Gastrocnemius medialis (tissue), 4 donors: ENCODE measurements around the gene THRA. TPM values are rescaled to one million over a fixed set of nuclear protein-coding genes. Genes with fewer than 3 reads are reported as not detected.
A peak's percentile ranks its signal among the peaks of the same experiment; 100 is the strongest.

Source experiments
- ATAC-seq, 2 donors: fragments of 150-250 bp; one replicate each; pipeline ENCODE4 v1.9.1; 2016
- DNase-seq, 2 donors: peaks; one replicate each; pipeline ENCODE4 v3.0.0-alpha.2; 2019
- H3K27ac ChIP-seq, 4 donors: fragments of 200-600 bp; sonication (generic); 1 replicate in 1 of 4; 2 replicates in 3 of 4; pipeline ENCODE4 v1.5.1; 2016 to 2018; ENCODE audit warnings: mild to moderate bottlenecking in 2 of 4, moderate library complexity in 1 of 4
- H3K27me3 ChIP-seq, 3 donors: fragments of 200-600 bp; sonication (generic) in 2 of 3; 1 replicate in 1 of 3; 2 replicates in 2 of 3; pipeline versions ENCODE4 v1.5.1 to v1.6.0; 2016 to 2019; ENCODE audit warnings: mild to moderate bottlenecking in 1 of 3, moderate library complexity in 1 of 3
- H3K36me3 ChIP-seq, 2 donors: fragments of 200-600 bp; sonication (generic) in 1 of 2; one replicate each; pipeline ENCODE4 v1.5.1; 2017 to 2018
- H3K4me1 ChIP-seq, 2 donors: fragments of 200-600 bp; sonication (generic) in 1 of 2; one replicate each; pipeline ENCODE4 v1.5.1; 2016 to 2017; ENCODE audit warnings: mild to moderate bottlenecking in 2 of 2
- H3K4me3 ChIP-seq, 4 donors: fragments of 200-600 bp; sonication (generic) in 3 of 4; 1 replicate in 1 of 4; 2 replicates in 3 of 4; pipeline ENCODE4 v1.5.1; 2016 to 2019; ENCODE audit warnings: mild to moderate bottlenecking in 2 of 4
- H3K9me3 ChIP-seq, 3 donors: fragments of 200-600 bp; sonication (generic) in 2 of 3; 1 replicate in 1 of 3; 2 replicates in 2 of 3; pipeline ENCODE4 v1.5.1; 2016 to 2019
- CTCF ChIP-seq, 5 experiments: fragments of 450-650 bp in 3 of 5; fragments of 200-600 bp in 2 of 5; sonication (generic) in 2 of 5; IDR thresholded peaks in 4 of 5; conservative IDR thresholded peaks in 1 of 5; 1 replicate in 4 of 5; 2 replicates in 1 of 5; pipeline ENCODE4 v1.5.1; 2016 to 2019; ENCODE audit warnings: antibody characterized with exemption in 5 of 5, mild to moderate bottlenecking in 3 of 5, moderate library complexity in 3 of 5
- POLR2A ChIP-seq, 2 donors: fragments of 450-650 bp; IDR thresholded peaks; one replicate each; pipeline ENCODE4 v1.6.1; 2017; ENCODE audit warnings: antibody characterized with exemption in 2 of 2, mild to moderate bottlenecking in 2 of 2, moderate library complexity in 2 of 2
- in situ Hi-C, 4 donors: fragments of 200-750 bp; cut with MboI; loops; one replicate each; pipeline versions ENCODE4 v1.15.0 to v1.8.0; 2017; ENCODE audit warnings: low sequenced_read_pairs in 4 of 4
- intact Hi-C: fragments of 100-400 bp; cut with DNase I; formaldehyde crosslinking; loops from one replicate; pipeline ENCODE4 v1.15.1; 2023; ENCODE audit warnings: low total_unique reads
- total RNA-seq, 4 donors: library from RNA; depleted of rRNA; stranded (reverse); fragments of >200 nt; gene quantifications; one replicate each; pipeline versions ENCODE4 v1.1.0 to v1.2.3, GENCODE V29; 2016

THRA gene
- total RNA-seq, 4 donors from 2014 or later, result 42.2 to 71.6 (median 48.2) TPM

DNA sequence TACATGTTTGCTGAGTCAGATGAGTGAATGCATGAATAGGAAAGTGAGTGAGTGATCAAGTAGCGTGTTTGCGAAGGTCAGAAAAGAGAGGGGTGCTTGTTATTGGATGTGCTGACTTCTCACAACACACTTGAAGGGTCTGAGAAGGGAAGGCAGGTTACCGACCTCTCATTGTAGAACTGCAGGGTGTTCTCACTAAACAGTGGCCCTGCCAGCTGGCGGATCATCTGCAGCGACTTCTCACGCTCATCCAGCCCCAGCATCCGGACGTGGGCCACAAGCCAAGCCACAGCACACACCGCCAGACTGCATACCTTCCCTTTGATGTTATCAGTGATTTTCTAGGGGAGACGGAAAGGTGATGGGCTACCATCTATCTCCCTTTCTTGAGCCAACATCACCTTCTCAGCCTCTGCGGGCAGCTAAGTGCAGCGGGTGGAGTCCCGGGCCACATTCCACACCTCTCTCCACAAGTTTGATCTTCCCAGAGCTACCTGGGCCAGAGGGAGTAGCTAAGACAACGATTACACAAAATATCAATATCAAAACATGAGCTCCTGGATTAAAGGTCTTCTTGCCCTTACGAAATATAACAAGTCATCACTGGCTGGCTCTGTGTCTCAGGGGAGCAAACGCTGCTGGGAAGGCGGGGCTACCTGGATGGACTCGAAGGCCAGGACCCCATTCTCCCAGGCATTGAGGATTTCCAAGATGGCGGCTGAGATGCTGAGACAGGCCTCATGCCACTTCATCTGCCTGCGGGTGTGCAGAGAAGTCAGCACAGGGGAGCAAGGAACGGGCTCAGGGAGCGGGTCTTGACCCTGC lies 36.6 kb upstream of the THRA start:
- Histone ChIP-seq H3K27ac (peak overlapping the region; percentile 71 to 99 (median 94)), H3K4me1 (peaks cover 46 to 53% of the 10 kb centered on the region in 2 donors), H3K4me3 (no peak overlapping the region), H3K9me3 (no peaks in the 10 kb centered on the region), H3K27me3 (no peaks in the 10 kb centered on the region), H3K36me3 (peaks cover 0 to 63% of the 10 kb centered on the region in 2 donors)
- in situ Hi-C loops (loop anchor here in 1 of 4 donors (25.0 kb wide), 1 partner anchor 136 kb away; no protein-coding TSS in a partner anchor), intact Hi-C loops (no loop called here)
- TF ChIP-seq POLR2A (IDR thresholded peaks at IDR 0.05), result no peak
- no peak for TF ChIP-seq CTCF (IDR thresholded peaks at IDR 0.05 in 4 of 5, conservative IDR thresholded peaks at IDR 0.05 in 1 of 5)
- DNase-seq (no peak), ATAC-seq (no peak)

- peak overlapping the region; percentile 71 to 99 (median 94) for H3K27ac ChIP-seq
- H3K4me1 ChIP-seq, result peaks cover 46 to 53% of the 10 kb centered on the region in 2 donors
- no peaks in the 10 kb centered on the region for H3K27me3 ChIP-seq
- H3K36me3 ChIP-seq, result peaks cover 0 to 71% of the 10 kb centered on the region in 2 donors
- intact Hi-C loops, result loop anchor here (1.0 kb wide), 1 partner anchor 14 kb away; no protein-coding TSS in a partner anchor
- in situ Hi-C loops, result loop anchor here in 1 of 4 donors (25.0 kb wide), 1 partner anchor 135 kb away; no protein-coding TSS in a partner anchor
- peak; percentile 79 to 80 for ATAC-seq
- H3K9me3 ChIP-seq, result no peaks in the 10 kb centered on the region
- peak; percentile 93 to 98 (median 96) for TF ChIP-seq CTCF (IDR thresholded peaks at IDR 0.05 in 4 of 5, conservative IDR thresholded peaks at IDR 0.05 in 1 of 5)
- TF ChIP-seq POLR2A (IDR thresholded peaks at IDR 0.05), result no peak
- H3K4me3 ChIP-seq, result no peak overlapping the region
- DNase-seq, result peak; percentile 76 to 81
Measured at GRCh38 chr17:40026816-40027613, 35.8 kb upstream of the THRA start.

GRCh38 chr17:40027614-40028012 lies 35.2 kb upstream of the THRA start:
- ATAC-seq (no peak), DNase-seq (no peak)
- Histone ChIP-seq H3K36me3 (peaks cover 0 to 75% of the 10 kb centered on the region in 2 donors), H3K27me3 (no peaks in the 10 kb centered on the region), H3K27ac (peak overlapping the region; percentile 71 to 99 (median 94)), H3K4me1 (peaks cover 46 to 53% of the 10 kb centered on the region in 2 donors), H3K9me3 (no peaks in the 10 kb centered on the region), H3K4me3 (no peak overlapping the region)
- in situ Hi-C loops (loop anchor here in 1 of 4 donors (25.0 kb wide), 1 partner anchor 135 kb away; no protein-coding TSS in a partner anchor), intact Hi-C loops (loop anchor here (1.0 kb wide), 1 partner anchor 14 kb away; no protein-coding TSS in a partner anchor)
- TF ChIP-seq CTCF (IDR thresholded peaks at IDR 0.05 in 4 of 5, conservative IDR thresholded peaks at IDR 0.05 in 1 of 5) (no peak), POLR2A (IDR thresholded peaks at IDR 0.05) (no peak)

DNA sequence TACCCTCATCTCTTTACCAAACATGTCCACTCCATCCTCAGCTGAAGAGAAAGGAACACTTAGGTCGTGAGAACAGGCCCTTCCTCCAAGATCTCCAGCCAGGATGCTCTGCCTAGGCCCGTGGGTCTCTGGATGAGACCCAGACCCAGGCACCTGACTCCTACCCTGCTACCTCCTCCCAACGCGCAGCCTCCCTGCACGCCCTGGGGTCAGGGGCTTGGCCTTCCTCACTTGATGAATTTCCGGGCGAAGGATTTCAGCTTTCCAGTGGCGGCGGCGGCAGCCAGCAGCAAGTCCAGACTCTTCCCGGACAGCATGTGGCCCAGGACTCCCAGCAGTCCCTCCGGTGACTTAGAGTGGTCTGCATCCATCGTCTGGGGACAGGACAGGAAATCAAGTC lies 34.2 kb upstream of the THRA start:
- no peaks in the 10 kb centered on the region for H3K27me3 ChIP-seq
- in situ Hi-C loops (loop anchor here in 1 of 4 donors (25.0 kb wide), 1 partner anchor 134 kb away; no protein-coding TSS in a partner anchor), intact Hi-C loops (no loop called here)
- DNase-seq, result no peak
- H3K4me1 ChIP-seq, result peaks cover 40 to 49% of the 10 kb centered on the region in 2 donors
- peaks cover 0 to 85% of the 10 kb centered on the region in 2 donors for H3K36me3 ChIP-seq
- no peaks in the 10 kb centered on the region for H3K9me3 ChIP-seq
- no peak overlapping the region for H3K4me3 ChIP-seq
- TF ChIP-seq POLR2A (IDR thresholded peaks at IDR 0.05), result no peak
- TF ChIP-seq CTCF (IDR thresholded peaks at IDR 0.05 in 4 of 5, conservative IDR thresholded peaks at IDR 0.05 in 1 of 5), result no peak
- no peak for ATAC-seq
- H3K27ac ChIP-seq, result no peak overlapping the region
